MM.1S (cell line): ENCODE measurements around the gene RABEP2.

Source experiments
- CTCF ChIP-seq: fragments of 300-600 bp; sonication (generic); IDR thresholded peaks from 2 replicates; pipeline ENCODE4 v1.5.1; 2016; ENCODE audit warnings: antibody characterized with exemption, low read length, mixed read lengths
- EZH2 ChIP-seq: fragments of 300-600 bp; sonication (generic); optimal IDR thresholded peaks from 2 replicates; pipeline ENCODE3; 2017; ENCODE audit warnings: low read depth, mild to moderate bottlenecking, antibody characterized with exemption, low read length, mixed read lengths
- EZH2phosphoT487 ChIP-seq: fragments of 300-600 bp; sonication (generic); IDR thresholded peaks from 2 replicates; pipeline ENCODE4 v1.6.1; 2018; ENCODE audit warnings: antibody characterized with exemption, low read length

- TF ChIP-seq CTCF (no peak), EZH2 (no peak), EZH2phosphoT487 (no peak)
Observed at GRCh38 chr16:28897826-28898225, 27.2 kb downstream of the RABEP2 start.
